ENCODE data around the gene RUVBL2. TPM values are rescaled to one million over a fixed set of nuclear protein-coding genes. Genes with fewer than 3 reads are reported as not detected.
"Not testable (repeated sequence)": the region's sequence is repeated elsewhere in the genome, so short reads cannot be mapped to it uniquely, and the experiment has no call there.

Gene RUVBL2
- total RNA-seq, 2 donors from 2014 or later = 54.1 to 151 TPM

DNA sequence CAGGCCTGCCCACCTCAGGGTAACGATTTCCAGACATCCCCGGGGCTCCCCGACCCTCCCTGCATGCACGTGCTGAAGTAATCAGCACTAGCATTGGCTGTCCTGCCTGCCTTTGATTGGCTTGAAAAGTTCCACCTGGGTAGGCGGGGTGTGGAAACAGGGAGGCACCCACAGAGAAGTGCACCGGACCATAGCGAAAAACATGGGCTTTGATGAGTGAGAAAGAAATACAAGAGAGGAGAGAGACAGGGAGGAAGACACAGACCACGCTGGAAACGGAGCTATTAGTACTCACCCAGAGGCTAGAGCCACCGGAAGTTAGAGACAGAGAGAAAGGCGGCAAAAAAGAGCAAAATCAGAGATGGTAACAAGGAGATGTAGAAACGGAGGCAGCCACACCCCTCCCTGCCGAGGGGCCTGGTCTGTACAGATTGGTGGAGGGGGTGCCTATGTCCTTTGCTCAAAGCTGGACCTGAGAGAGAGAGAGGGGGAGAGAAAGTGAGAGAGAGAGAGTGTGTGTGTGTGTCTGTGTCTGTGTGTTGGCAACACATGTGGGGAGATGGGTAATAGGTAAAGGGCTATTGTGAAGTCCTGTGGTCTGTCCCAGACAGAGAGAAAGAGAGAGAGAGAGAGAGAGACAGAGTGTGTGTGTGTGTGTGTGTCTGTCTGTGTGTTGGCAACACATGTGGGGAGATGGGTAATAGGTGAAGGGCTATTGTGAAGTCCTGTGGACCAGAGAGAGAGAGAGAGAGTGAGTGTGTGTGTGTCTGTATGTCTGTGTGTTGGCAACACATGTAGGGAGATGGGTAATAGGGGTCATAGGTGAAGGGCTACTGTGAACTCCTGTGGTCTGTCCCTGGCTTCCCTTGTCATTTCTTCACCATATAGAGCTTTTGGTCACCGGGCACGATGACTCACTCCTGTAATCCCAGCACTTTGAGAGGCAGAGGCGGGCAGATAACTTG lies 27.5 kb downstream of the RUVBL2 start:
- Histone ChIP-seq H3K4me1 (peaks cover 7% of the 10 kb centered on the region), H3K9me3 (no peaks in the 10 kb centered on the region), H3K36me3 (no peaks in the 10 kb centered on the region), H3K27me3 (peaks cover 4% of the 10 kb centered on the region), H3K4me3 (no peak overlapping the region), H3K27ac (no peak overlapping the region), H3K9ac (ENCODE audit: low read depth in 2 of 2, low read length in 2 of 2) (no peak overlapping the region)
- DNase-seq = no peak
- TF ChIP-seq, protein P1, sequence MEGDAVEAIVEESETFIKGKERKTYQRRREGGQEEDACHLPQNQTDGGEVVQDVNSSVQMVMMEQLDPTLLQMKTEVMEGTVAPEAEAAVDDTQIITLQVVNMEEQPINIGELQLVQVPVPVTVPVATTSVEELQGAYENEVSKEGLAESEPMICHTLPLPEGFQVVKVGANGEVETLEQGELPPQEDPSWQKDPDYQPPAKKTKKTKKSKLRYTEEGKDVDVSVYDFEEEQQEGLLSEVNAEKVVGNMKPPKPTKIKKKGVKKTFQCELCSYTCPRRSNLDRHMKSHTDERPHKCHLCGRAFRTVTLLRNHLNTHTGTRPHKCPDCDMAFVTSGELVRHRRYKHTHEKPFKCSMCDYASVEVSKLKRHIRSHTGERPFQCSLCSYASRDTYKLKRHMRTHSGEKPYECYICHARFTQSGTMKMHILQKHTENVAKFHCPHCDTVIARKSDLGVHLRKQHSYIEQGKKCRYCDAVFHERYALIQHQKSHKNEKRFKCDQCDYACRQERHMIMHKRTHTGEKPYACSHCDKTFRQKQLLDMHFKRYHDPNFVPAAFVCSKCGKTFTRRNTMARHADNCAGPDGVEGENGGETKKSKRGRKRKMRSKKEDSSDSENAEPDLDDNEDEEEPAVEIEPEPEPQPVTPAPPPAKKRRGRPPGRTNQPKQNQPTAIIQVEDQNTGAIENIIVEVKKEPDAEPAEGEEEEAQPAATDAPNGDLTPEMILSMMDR (IDR thresholded peaks at IDR 0.05) = no peak
- intact Hi-C loops (cut with DNase I) = no loop called here

- intact Hi-C loops (cut with DNase I) = no loop called here
- H3K27ac ChIP-seq = no peak overlapping the region
- peaks cover 7% of the 10 kb centered on the region for H3K4me1 ChIP-seq
- DNase-seq = no peak
- H3K9ac ChIP-seq (ENCODE audit: low read depth in 2 of 2, low read length in 2 of 2) = no peak overlapping the region
- TF ChIP-seq, protein P1 (IDR thresholded peaks at IDR 0.05) = no peak
- H3K36me3 ChIP-seq = no peaks in the 10 kb centered on the region
- H3K27me3 ChIP-seq = peaks cover 4% of the 10 kb centered on the region
- no peaks in the 10 kb centered on the region for H3K9me3 ChIP-seq
- H3K4me3 ChIP-seq = no peak overlapping the region
Measured at GRCh38 chr19:49022116-49022515, 28.4 kb downstream of the RUVBL2 start.

GRCh38 chr19:49024233-49024632 lies 30.5 kb downstream of the RUVBL2 start, which contains the start of gene CGB3:
CGB3 (minus strand) TSS chr19:49024333; CDS start chr19:49023971, 362 bp downstream.
- H3K9me3 ChIP-seq; DNase-seq; H3K27me3 ChIP-seq; H3K9ac ChIP-seq (ENCODE audit: low read depth in 2 of 2, low read length in 2 of 2); H3K4me3 ChIP-seq; intact Hi-C loops (cut with DNase I); H3K36me3 ChIP-seq; H3K27ac ChIP-seq; H3K4me1 ChIP-seq: not testable (repeated sequence)

GRCh38 chr19:49025088-49025487 lies 31.4 kb downstream of the RUVBL2 start:
- H3K4me1 ChIP-seq; H3K27ac ChIP-seq; DNase-seq; intact Hi-C loops (cut with DNase I); H3K27me3 ChIP-seq; H3K4me3 ChIP-seq; H3K9me3 ChIP-seq; H3K36me3 ChIP-seq; H3K9ac ChIP-seq (ENCODE audit: low read depth in 2 of 2, low read length in 2 of 2): not testable (repeated sequence)

- H3K4me1 ChIP-seq; intact Hi-C loops (cut with DNase I); H3K4me3 ChIP-seq; H3K36me3 ChIP-seq; H3K9ac ChIP-seq (ENCODE audit: low read depth in 2 of 2, low read length in 2 of 2); H3K27me3 ChIP-seq; H3K27ac ChIP-seq; DNase-seq; H3K9me3 ChIP-seq: not testable (repeated sequence)
Measured at GRCh38 chr19:49025599-49025998, 31.9 kb downstream of the RUVBL2 start.

- H3K27ac ChIP-seq; H3K9me3 ChIP-seq; H3K4me3 ChIP-seq; H3K9ac ChIP-seq (ENCODE audit: low read depth in 2 of 2, low read length in 2 of 2); H3K36me3 ChIP-seq; H3K27me3 ChIP-seq; H3K4me1 ChIP-seq; DNase-seq; intact Hi-C loops (cut with DNase I): not testable (repeated sequence)
Measured at GRCh38 chr19:49028686-49029085, 35.0 kb downstream of the RUVBL2 start.

GRCh38 chr19:49029749-49030148 lies 36.1 kb downstream of the RUVBL2 start:
- H3K36me3 ChIP-seq; intact Hi-C loops (cut with DNase I); H3K27ac ChIP-seq; DNase-seq; H3K9me3 ChIP-seq; H3K4me3 ChIP-seq; H3K27me3 ChIP-seq; H3K4me1 ChIP-seq; H3K9ac ChIP-seq (ENCODE audit: low read depth in 2 of 2, low read length in 2 of 2): not testable (repeated sequence)

DNA sequence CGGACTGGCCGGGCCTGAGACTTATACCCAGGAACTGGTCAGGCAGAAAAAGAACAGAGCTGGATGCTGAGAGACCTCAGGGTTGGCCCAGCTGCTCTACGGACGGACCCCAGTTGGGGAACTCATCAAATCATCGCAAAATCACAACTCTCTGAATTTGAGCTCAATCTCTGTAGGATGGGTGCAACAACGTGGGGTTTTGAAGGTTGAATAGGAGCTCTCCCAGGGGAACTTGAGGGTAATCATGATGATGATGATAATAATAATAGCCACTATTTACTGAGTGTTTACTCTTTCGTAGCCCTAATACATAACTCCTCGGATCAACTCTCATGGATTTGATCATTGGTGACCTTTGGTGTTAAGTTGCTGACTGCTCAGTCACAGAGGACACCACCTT lies 36.6 kb downstream of the RUVBL2 start:
- intact Hi-C loops (cut with DNase I); H3K4me3 ChIP-seq; H3K9me3 ChIP-seq; H3K27me3 ChIP-seq; DNase-seq; H3K4me1 ChIP-seq; H3K27ac ChIP-seq; H3K36me3 ChIP-seq; H3K9ac ChIP-seq (ENCODE audit: low read depth in 2 of 2, low read length in 2 of 2): not testable (repeated sequence)

- H3K9ac ChIP-seq (ENCODE audit: low read depth in 2 of 2, low read length in 2 of 2); H3K9me3 ChIP-seq; H3K27ac ChIP-seq; intact Hi-C loops (cut with DNase I); H3K27me3 ChIP-seq; H3K36me3 ChIP-seq; H3K4me1 ChIP-seq; H3K4me3 ChIP-seq: not testable (repeated sequence)
- peak; percentile 27 for DNase-seq
Measured at GRCh38 chr19:49031642-49032301, 38.1 kb downstream of the RUVBL2 start, which contains the start of gene CGB2. CGB2 (plus strand) TSS chr19:49031890; CDS start chr19:49032096, 206 bp downstream.

DNA sequence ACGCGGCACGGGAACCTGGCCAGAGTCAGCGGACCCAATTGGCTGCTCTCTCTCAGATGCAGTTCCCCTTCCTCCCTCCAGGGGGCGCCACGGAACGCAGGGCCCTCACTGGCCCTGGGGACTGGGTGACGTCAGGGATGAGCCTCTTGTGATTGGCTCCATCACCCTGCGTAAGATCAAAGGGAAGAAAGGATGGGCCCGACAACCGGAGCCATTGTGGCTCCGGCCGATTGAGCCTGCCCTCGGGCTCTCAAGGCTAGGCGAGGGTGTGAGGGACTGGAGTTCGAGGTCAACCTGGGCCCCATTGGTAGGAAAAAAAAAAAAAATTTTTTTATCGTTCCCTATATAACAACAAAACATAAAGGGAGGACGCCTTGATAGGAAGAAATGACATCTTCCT lies 43.1 kb downstream of the RUVBL2 start, which contains the start of gene CGB1:
TSS of gene CGB1 (minus strand) at position 81 of the 400 bp plus-strand sequence. CDS start 184 bp downstream, outside the sequence.
- H3K4me1 ChIP-seq; H3K9me3 ChIP-seq; H3K9ac ChIP-seq (ENCODE audit: low read depth in 2 of 2, low read length in 2 of 2); H3K4me3 ChIP-seq; H3K27ac ChIP-seq; intact Hi-C loops (cut with DNase I); H3K27me3 ChIP-seq; H3K36me3 ChIP-seq: not testable (repeated sequence)
- peak; percentile 26 for DNase-seq

DNA sequence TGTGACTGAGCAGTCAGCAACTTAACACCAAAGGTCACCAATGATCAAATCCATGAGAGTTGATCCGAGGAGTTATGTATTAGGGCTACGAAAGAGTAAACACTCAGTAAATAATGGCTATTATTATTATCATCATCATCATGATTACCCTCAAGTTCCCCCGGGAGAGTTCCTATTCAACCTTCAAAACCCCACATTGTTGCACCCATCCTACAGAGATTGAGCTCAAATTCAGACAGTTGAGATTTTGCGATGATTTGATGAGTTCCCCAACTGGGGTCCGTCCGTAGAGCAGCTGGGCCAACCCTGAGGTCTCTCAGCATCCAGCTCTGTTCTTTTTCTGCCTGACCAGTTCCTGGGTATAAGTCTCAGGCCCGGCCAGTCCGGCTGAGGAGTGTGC lies 44.4 kb downstream of the RUVBL2 start:
- H3K4me1 ChIP-seq; H3K9me3 ChIP-seq; H3K4me3 ChIP-seq; H3K27me3 ChIP-seq; intact Hi-C loops (cut with DNase I); H3K9ac ChIP-seq (ENCODE audit: low read depth in 2 of 2, low read length in 2 of 2); DNase-seq; H3K36me3 ChIP-seq; H3K27ac ChIP-seq: not testable (repeated sequence)

Data from colonic mucosa (tissue), 4 donors.